GM18867 (cell line): Measurements from ENCODE around the gene GAPDHS.

ENCODE experiments used
- ATAC-seq: cut with Tn5 transposase; IDR thresholded peaks from one replicate; pipeline ENCODE4 v1.9.1; 2021; ENCODE audit warnings: mild to moderate bottlenecking, moderate library complexity; ENCODE audit not compliant: unreplicated experiment

GAPDHS gene

GRCh38 chr19:35534803-35535480, 1.7 kb downstream of the GAPDHS start:
- no peak for ATAC-seq

DNA sequence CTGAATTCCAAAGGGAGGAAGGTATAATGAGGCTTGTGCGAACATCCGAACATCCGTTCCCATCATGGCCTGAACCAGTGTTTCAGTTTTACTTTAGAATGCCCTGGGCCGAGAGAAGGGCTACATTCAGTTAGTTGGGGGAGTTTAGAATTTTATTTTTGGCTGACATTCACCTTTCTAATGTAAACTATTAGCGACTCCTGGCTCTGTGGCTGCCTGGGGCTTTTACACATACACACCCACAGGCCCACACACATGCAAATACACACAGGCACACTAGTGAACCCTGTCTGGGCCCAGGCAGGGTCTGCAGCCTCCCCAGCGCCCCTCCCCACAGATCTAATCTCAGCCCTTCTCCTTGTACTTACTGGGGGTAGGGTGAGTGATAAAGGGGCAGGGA, 6.1 kb downstream of the GAPDHS start:
- ATAC-seq = no peak

DNA sequence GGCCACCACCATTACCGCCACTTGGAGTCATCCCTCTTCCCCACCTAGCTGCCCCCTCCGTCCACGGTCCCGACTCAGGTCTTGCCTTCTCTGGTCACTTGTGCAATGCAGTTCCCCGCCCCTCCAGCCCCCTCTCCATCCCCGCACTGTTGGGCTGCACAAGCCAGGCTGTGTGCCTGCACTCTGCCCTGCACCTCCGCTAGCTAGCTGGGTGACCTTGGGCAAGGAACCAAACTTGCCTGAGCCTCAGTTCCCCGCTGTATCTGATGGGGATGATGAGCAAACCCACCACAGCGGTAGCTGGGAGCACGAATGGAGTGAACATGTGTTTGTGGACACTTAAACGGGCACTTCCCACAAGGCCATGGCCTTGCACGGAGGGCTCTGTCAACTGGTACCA, 6.6 kb downstream of the GAPDHS start:
- no peak for ATAC-seq

GRCh38 chr19:35540356-35540927, 7.2 kb downstream of the GAPDHS start:
- no peak for ATAC-seq

DNA sequence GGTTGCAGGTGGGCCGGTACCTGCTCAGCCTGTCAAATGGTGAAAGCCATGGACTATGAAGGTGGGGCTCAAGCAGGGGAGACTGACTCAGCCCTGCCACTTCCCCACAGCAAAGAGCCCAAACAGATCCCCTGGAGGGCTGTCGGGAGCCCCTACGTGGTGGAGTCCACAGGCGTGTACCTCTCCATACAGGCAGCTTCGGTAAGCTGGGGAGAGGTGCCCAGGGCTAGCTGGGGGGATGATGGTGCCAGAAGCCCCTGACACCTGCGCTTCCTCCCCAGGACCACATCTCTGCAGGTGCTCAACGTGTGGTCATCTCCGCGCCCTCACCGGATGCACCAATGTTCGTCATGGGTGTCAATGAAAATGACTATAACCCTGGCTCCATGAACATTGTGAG, 9.0 kb downstream of the GAPDHS start:
- ATAC-seq = no peak

GRCh38 chr19:35543280-35544109, 10.2 kb downstream of the GAPDHS start:
- ATAC-seq = no peak

GRCh38 chr19:35544110-35544802, 11.0 kb downstream of the GAPDHS start:
- ATAC-seq = no peak

- peak; percentile 82 for ATAC-seq
Observed at GRCh38 chr19:35545001-35545854, 12.0 kb downstream of the GAPDHS start, which contains the start of gene TMEM147. TMEM147 (plus strand) TSS chr19:35545626; CDS start chr19:35545740, 114 bp downstream.

DNA sequence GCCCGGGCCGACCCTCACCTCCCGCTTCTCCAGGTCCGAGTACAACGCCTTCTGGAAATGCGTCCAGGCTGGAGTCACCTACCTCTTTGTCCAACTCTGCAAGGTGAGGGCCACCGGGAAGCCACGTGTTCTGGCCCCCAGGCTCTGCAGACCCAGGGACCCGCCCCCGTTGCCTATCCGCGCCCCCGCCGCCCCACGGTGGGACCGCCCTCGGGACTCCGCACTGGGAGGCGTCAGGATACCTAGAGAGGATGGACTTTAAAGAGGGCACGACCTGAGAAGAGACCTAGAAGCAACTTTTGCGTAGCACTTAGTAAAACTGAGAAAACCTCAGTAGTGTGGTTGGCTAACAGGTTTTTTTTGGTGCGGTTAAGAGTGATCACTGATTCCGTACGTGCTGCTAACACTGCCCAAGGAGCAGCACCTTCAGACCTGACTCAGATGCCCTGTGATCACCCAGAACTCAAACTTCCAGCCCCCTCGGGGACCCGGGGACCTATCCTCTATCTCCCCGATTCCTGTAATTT, 12.7 kb downstream of the GAPDHS start:
- peak; percentile 47 for ATAC-seq

- no peak for ATAC-seq
Observed at GRCh38 chr19:35546532-35546931, 13.3 kb downstream of the GAPDHS start.

DNA sequence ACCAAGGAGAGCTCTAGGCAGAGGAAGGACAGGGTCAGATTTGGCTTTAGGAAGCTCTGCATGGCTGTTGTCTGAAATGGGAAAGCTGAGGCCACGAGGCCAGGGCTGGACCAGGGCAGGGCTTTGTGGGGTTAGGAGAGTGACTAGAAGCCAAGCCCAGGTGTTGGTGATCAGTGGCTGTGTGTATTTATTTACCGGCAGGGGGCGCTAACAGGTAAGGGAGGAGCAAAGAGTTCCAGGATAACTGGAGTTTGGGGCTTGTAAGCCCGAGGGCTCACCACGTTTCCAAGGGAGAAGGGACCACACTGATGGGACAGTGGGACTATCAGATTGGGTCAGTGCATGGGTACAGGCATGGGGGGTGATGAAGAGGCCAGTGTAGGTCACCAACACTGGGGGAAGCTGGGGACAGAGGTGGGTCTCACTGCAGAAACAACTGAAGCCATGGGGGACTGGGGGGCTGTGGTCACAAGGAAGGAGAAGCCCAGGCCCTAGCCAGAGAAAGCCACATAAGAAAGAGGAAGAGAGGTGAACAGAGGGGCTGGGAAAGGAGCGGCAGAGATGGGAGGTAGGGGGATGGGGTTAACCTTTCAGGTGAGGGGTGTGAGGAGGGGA, 16.0 kb downstream of the GAPDHS start:
- no peak for ATAC-seq

DNA sequence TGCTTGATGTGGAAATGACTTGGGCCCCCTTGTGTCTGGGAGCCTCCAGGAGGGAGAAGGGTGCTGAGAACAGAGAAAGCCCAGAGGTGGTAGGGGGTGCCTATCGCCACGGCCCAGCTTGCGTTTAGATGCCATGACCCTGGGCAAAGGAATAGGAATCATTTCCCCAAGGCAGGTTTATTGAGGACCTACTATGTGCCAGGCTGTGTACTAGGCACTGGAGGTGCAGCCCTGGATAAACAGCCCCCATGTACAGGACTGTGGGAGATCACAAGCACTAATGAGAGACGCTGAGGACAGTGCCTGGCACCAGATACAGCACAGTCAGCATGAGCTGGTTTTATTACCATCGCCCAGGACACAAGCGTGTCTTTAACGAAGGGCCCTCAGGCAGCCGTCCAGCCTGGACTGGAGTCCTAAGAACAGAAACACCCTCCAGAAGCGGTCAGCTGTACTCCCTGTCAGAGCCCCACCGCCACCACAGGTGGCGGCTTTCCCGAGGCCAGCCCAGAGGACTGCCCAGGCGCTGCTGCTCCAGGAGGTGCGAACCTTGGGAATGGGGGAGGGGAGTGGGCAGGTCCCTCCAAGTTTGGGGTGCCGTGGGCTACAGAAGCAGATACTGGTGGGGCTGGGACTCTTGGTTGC, 16.7 kb downstream of the GAPDHS start:
- ATAC-seq = no peak

GRCh38 chr19:35551091-35551810, 18.0 kb downstream of the GAPDHS start:
- ATAC-seq = no peak

DNA sequence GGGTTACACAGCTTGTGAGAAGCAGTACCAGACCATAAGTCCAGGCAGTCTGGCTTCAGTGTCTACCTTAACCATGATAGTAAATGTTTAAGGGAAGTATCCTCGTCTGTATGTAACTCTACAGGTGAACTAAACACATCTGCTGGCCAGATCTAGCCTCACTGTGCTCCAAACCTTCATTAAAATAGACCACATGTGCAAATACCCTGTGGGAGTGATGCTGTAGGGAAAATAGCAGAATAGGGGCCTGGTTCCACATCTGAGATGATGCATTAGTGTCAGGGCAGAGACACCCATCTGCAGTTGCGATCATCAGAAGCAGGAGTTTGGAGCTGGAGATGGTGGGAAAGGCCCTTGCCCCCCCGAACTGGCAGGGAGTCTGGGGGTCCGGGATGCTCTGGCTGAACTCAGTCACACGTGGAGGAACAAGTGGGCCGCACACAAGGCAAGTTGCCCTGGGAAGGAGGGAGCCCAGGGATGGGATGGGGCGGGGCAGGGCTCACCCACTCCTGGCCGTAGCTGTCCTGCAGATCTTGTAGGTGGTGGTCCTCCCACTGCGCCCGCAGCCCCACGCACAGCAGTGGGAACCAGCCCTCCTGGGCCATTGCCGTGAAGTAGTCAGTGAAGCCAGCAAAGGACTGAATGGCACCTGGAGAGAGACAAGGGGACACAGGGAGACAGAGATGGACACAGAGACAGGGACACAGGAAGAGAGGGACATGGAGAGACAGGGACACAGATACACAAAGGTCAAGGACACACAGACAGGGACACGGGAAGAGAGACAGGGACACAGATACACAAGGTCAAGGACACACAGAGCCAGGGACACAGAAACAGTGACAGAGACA, 19.5 kb downstream of the GAPDHS start:
- no peak for ATAC-seq

GRCh38 chr19:35553385-35554000, 20.2 kb downstream of the GAPDHS start:
- ATAC-seq = no peak

DNA sequence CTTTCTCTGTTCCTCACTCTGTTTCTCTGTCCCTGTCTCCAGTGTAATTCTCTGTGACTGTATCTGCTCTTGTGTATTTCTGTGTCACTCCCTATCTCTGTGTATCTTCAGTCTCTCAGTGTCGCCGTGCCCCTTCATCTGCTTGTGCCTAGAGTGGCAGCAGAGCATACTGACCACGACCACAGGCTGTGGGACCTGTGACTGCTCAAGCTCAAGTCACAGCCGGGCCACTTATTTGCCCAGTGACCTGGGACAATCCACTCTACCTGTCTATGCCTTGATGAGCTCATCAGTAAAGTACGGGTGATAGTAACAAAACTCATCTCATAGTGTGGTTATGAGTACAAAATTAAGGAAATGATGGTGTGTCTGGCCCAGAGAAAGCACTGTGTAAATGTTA, 20.8 kb downstream of the GAPDHS start:
- ATAC-seq = no peak

- ATAC-seq = no peak
Observed at GRCh38 chr19:35555301-35556005, 22.2 kb downstream of the GAPDHS start.
